ENCODE measurements around the gene MICAL3.

MICAL3 gene

GRCh38 chr22:17911312-17911705 lies 113.1 kb downstream of the MICAL3 start:
- Histone ChIP-seq H3K27me3 (ENCODE audit: control insufficient read depth in 1 of 2, insufficient read depth in 2 of 2, low read length in 2 of 2) (no peaks in the 10 kb centered on the region), H3K4me1 (ENCODE audit: control insufficient read depth, insufficient read depth, low read length) (peaks cover 53% of the 10 kb centered on the region), H3K36me3 (ENCODE audit: control insufficient read depth in 2 of 2, insufficient read depth in 2 of 2, low read length in 2 of 2) (peaks cover 2 to 6% of the 10 kb centered on the region in 2 donors), H3K9ac (ENCODE audit: low read length in 2 of 2) (peak overlapping the region; percentile 19 to 36), H3K27ac (ENCODE audit: low read length) (peak overlapping the region; percentile 80), H3K9me3 (ENCODE audit: control insufficient read depth in 2 of 2, low read length in 2 of 2) (no peaks in the 10 kb centered on the region), H3K4me3 (ENCODE audit: low read length in 2 of 2) (peak overlapping the region in 1 of 2 donors; percentile 54)

- Histone ChIP-seq H3K27me3 (ENCODE audit: control insufficient read depth in 1 of 2, insufficient read depth in 2 of 2, low read length in 2 of 2) (no peaks in the 10 kb centered on the region), H3K4me1 (ENCODE audit: control insufficient read depth, insufficient read depth, low read length) (peaks cover 53% of the 10 kb centered on the region), H3K4me3 (ENCODE audit: low read length in 2 of 2) (peak overlapping the region in 1 of 2 donors; percentile 54), H3K9ac (ENCODE audit: low read length in 2 of 2) (peak overlapping the region; percentile 19 to 51), H3K27ac (ENCODE audit: low read length) (peak overlapping the region; percentile 80), H3K9me3 (ENCODE audit: control insufficient read depth in 2 of 2, low read length in 2 of 2) (no peaks in the 10 kb centered on the region), H3K36me3 (ENCODE audit: control insufficient read depth in 2 of 2, insufficient read depth in 2 of 2, low read length in 2 of 2) (peaks cover 8 to 12% of the 10 kb centered on the region in 2 donors)
These were observed 113.6 kb downstream of the MICAL3 start for GRCh38 chr22:17910561-17911311.

- Histone ChIP-seq H3K27ac (ENCODE audit: low read length) (no peak overlapping the region), H3K4me1 (ENCODE audit: control insufficient read depth, insufficient read depth, low read length) (peaks cover 50% of the 10 kb centered on the region), H3K4me3 (ENCODE audit: low read length in 2 of 2) (no peak overlapping the region), H3K9me3 (ENCODE audit: control insufficient read depth in 2 of 2, low read length in 2 of 2) (no peaks in the 10 kb centered on the region), H3K36me3 (ENCODE audit: control insufficient read depth in 2 of 2, insufficient read depth in 2 of 2, low read length in 2 of 2) (peaks cover 18 to 27% of the 10 kb centered on the region in 2 donors), H3K27me3 (ENCODE audit: control insufficient read depth in 1 of 2, insufficient read depth in 2 of 2, low read length in 2 of 2) (no peaks in the 10 kb centered on the region), H3K9ac (ENCODE audit: low read length in 2 of 2) (no peak overlapping the region)
These were observed 116.7 kb downstream of the MICAL3 start for GRCh38 chr22:17907748-17908051.

GRCh38 chr22:17906978-17907747 lies 117.2 kb downstream of the MICAL3 start:
- H3K36me3 ChIP-seq (ENCODE audit: control insufficient read depth in 2 of 2, insufficient read depth in 2 of 2, low read length in 2 of 2): peaks cover 18 to 27% of the 10 kb centered on the region in 2 donors
- peak overlapping the region; percentile 24 for H3K27ac ChIP-seq (ENCODE audit: low read length)

GRCh38 chr22:17905445-17905844 lies 118.9 kb downstream of the MICAL3 start:
- Histone ChIP-seq H3K27ac (ENCODE audit: low read length) (no peak overlapping the region), H3K4me3 (ENCODE audit: low read length in 2 of 2) (no peak overlapping the region), H3K27me3 (ENCODE audit: control insufficient read depth in 1 of 2, insufficient read depth in 2 of 2, low read length in 2 of 2) (no peaks in the 10 kb centered on the region), H3K9me3 (ENCODE audit: control insufficient read depth in 2 of 2, low read length in 2 of 2) (no peaks in the 10 kb centered on the region), H3K36me3 (ENCODE audit: control insufficient read depth in 2 of 2, insufficient read depth in 2 of 2, low read length in 2 of 2) (peaks cover 24 to 36% of the 10 kb centered on the region in 2 donors), H3K4me1 (ENCODE audit: control insufficient read depth, insufficient read depth, low read length) (peaks cover 35% of the 10 kb centered on the region), H3K9ac (ENCODE audit: low read length in 2 of 2) (no peak overlapping the region)

More at GRCh38 chr22:17906978-17907747, 117.2 kb downstream of the MICAL3 start:
- Histone ChIP-seq H3K9ac (ENCODE audit: low read length in 2 of 2) (no peak overlapping the region), H3K27me3 (ENCODE audit: control insufficient read depth in 1 of 2, insufficient read depth in 2 of 2, low read length in 2 of 2) (no peaks in the 10 kb centered on the region), H3K4me3 (ENCODE audit: low read length in 2 of 2) (no peak overlapping the region), H3K9me3 (ENCODE audit: control insufficient read depth in 2 of 2, low read length in 2 of 2) (no peaks in the 10 kb centered on the region), H3K4me1 (ENCODE audit: control insufficient read depth, insufficient read depth, low read length) (peaks cover 51% of the 10 kb centered on the region)

GRCh38 chr22:17903564-17904295 lies 120.6 kb downstream of the MICAL3 start:
- H3K27ac ChIP-seq (ENCODE audit: low read length): peak overlapping the region; percentile 77
- peak overlapping the region in 1 of 2 donors; percentile 35 for H3K4me3 ChIP-seq (ENCODE audit: low read length in 2 of 2)
- H3K4me1 ChIP-seq (ENCODE audit: control insufficient read depth, insufficient read depth, low read length): peaks cover 23% of the 10 kb centered on the region
- peaks cover 39 to 47% of the 10 kb centered on the region in 2 donors for H3K36me3 ChIP-seq (ENCODE audit: control insufficient read depth in 2 of 2, insufficient read depth in 2 of 2, low read length in 2 of 2)
- H3K9ac ChIP-seq (ENCODE audit: low read length in 2 of 2): no peak overlapping the region
- H3K9me3 ChIP-seq (ENCODE audit: control insufficient read depth in 2 of 2, low read length in 2 of 2): no peaks in the 10 kb centered on the region
- no peaks in the 10 kb centered on the region for H3K27me3 ChIP-seq (ENCODE audit: control insufficient read depth in 1 of 2, insufficient read depth in 2 of 2, low read length in 2 of 2)

GRCh38 chr22:17902960-17903359 lies 121.4 kb downstream of the MICAL3 start:
- Histone ChIP-seq H3K9ac (ENCODE audit: low read length in 2 of 2) (no peak overlapping the region), H3K9me3 (ENCODE audit: control insufficient read depth in 2 of 2, low read length in 2 of 2) (no peaks in the 10 kb centered on the region), H3K4me3 (ENCODE audit: low read length in 2 of 2) (peak overlapping the region in 1 of 2 donors; percentile 35), H3K27me3 (ENCODE audit: control insufficient read depth in 1 of 2, insufficient read depth in 2 of 2, low read length in 2 of 2) (no peaks in the 10 kb centered on the region), H3K4me1 (ENCODE audit: control insufficient read depth, insufficient read depth, low read length) (peaks cover 23% of the 10 kb centered on the region), H3K36me3 (ENCODE audit: control insufficient read depth in 2 of 2, insufficient read depth in 2 of 2, low read length in 2 of 2) (peaks cover 45 to 55% of the 10 kb centered on the region in 2 donors), H3K27ac (ENCODE audit: low read length) (peak overlapping the region; percentile 77)

GRCh38 chr22:17898375-17898774 lies 126.0 kb downstream of the MICAL3 start:
- H3K4me1 ChIP-seq (ENCODE audit: control insufficient read depth, insufficient read depth, low read length): peaks cover 16% of the 10 kb centered on the region
- H3K9ac ChIP-seq (ENCODE audit: low read length in 2 of 2): no peak overlapping the region
- no peak overlapping the region for H3K27ac ChIP-seq (ENCODE audit: low read length)
- H3K4me3 ChIP-seq (ENCODE audit: low read length in 2 of 2): no peak overlapping the region
- no peaks in the 10 kb centered on the region for H3K27me3 ChIP-seq (ENCODE audit: control insufficient read depth in 1 of 2, insufficient read depth in 2 of 2, low read length in 2 of 2)
- peaks cover 38 to 44% of the 10 kb centered on the region in 2 donors for H3K36me3 ChIP-seq (ENCODE audit: control insufficient read depth in 2 of 2, insufficient read depth in 2 of 2, low read length in 2 of 2)
- H3K9me3 ChIP-seq (ENCODE audit: control insufficient read depth in 2 of 2, low read length in 2 of 2): no peaks in the 10 kb centered on the region

GRCh38 chr22:17897858-17898257 lies 126.5 kb downstream of the MICAL3 start:
- H3K27me3 ChIP-seq (ENCODE audit: control insufficient read depth in 1 of 2, insufficient read depth in 2 of 2, low read length in 2 of 2): no peaks in the 10 kb centered on the region
- peaks cover 11% of the 10 kb centered on the region for H3K4me1 ChIP-seq (ENCODE audit: control insufficient read depth, insufficient read depth, low read length)
- no peak overlapping the region for H3K4me3 ChIP-seq (ENCODE audit: low read length in 2 of 2)
- peak overlapping the region; percentile 62 for H3K27ac ChIP-seq (ENCODE audit: low read length)
- H3K36me3 ChIP-seq (ENCODE audit: control insufficient read depth in 2 of 2, insufficient read depth in 2 of 2, low read length in 2 of 2): peaks cover 43 to 49% of the 10 kb centered on the region in 2 donors
- H3K9me3 ChIP-seq (ENCODE audit: control insufficient read depth in 2 of 2, low read length in 2 of 2): no peaks in the 10 kb centered on the region
- H3K9ac ChIP-seq (ENCODE audit: low read length in 2 of 2): no peak overlapping the region

GRCh38 chr22:17897426-17897825 lies 126.9 kb downstream of the MICAL3 start:
- no peaks in the 10 kb centered on the region for H3K27me3 ChIP-seq (ENCODE audit: control insufficient read depth in 1 of 2, insufficient read depth in 2 of 2, low read length in 2 of 2)
- no peak overlapping the region for H3K4me3 ChIP-seq (ENCODE audit: low read length in 2 of 2)
- H3K36me3 ChIP-seq (ENCODE audit: control insufficient read depth in 2 of 2, insufficient read depth in 2 of 2, low read length in 2 of 2): peaks cover 46 to 52% of the 10 kb centered on the region in 2 donors
- no peaks in the 10 kb centered on the region for H3K9me3 ChIP-seq (ENCODE audit: control insufficient read depth in 2 of 2, low read length in 2 of 2)
- peaks cover 10% of the 10 kb centered on the region for H3K4me1 ChIP-seq (ENCODE audit: control insufficient read depth, insufficient read depth, low read length)
- H3K27ac ChIP-seq (ENCODE audit: low read length): peak overlapping the region; percentile 62
- no peak overlapping the region for H3K9ac ChIP-seq (ENCODE audit: low read length in 2 of 2)
